Neuron (in vitro differentiated cells): ENCODE results near the gene PTPN21.

Source experiments
- H2AFZ ChIP-seq: one replicate; pipeline ENCODE4 v1.6.1; 2013; ENCODE audit warnings: low read depth, mild to moderate bottlenecking, inconsistent platforms, low read length, moderate library complexity
- H3K27me3 ChIP-seq: one replicate; pipeline ENCODE4 v1.6.1; 2013; ENCODE audit warnings: low read length; ENCODE audit not compliant: insufficient read depth
- H3K36me3 ChIP-seq: one replicate; pipeline ENCODE4 v1.6.1; 2013; ENCODE audit warnings: low read length; ENCODE audit not compliant: insufficient read depth
- H3K4me1 ChIP-seq: one replicate; pipeline ENCODE4 v1.6.1; 2013; ENCODE audit warnings: low read length; ENCODE audit not compliant: insufficient read depth
- H3K4me3 ChIP-seq: 2 replicates; pipeline ENCODE4 v1.5.1; 2013; ENCODE audit warnings: mild to moderate bottlenecking, low read length, moderate library complexity
- H3K9me3 ChIP-seq: one replicate; pipeline ENCODE4 v1.6.1; 2013; ENCODE audit warnings: low read length

Gene PTPN21

GRCh38 chr14:88490168-88490567 is 64.6 kb downstream of the PTPN21 start:
- H2AFZ ChIP-seq = no peak overlapping the region
- H3K9me3 ChIP-seq = no peaks in the 10 kb centered on the region
- H3K4me1 ChIP-seq = no peaks in the 10 kb centered on the region
- H3K4me3 ChIP-seq = no peak overlapping the region
- peaks cover 41% of the 10 kb centered on the region for H3K36me3 ChIP-seq
- no peaks in the 10 kb centered on the region for H3K27me3 ChIP-seq

- H3K4me1 ChIP-seq = no peaks in the 10 kb centered on the region
- no peaks in the 10 kb centered on the region for H3K9me3 ChIP-seq
- no peak overlapping the region for H3K4me3 ChIP-seq
- H3K36me3 ChIP-seq = peaks cover 43% of the 10 kb centered on the region
- no peak overlapping the region for H2AFZ ChIP-seq
- H3K27me3 ChIP-seq = no peaks in the 10 kb centered on the region
Measured at GRCh38 chr14:88488897-88489296, 65.9 kb downstream of the PTPN21 start.

- no peaks in the 10 kb centered on the region for H3K4me1 ChIP-seq
- peaks cover 42% of the 10 kb centered on the region for H3K36me3 ChIP-seq
- H3K27me3 ChIP-seq = no peaks in the 10 kb centered on the region
- H3K4me3 ChIP-seq = no peak overlapping the region
- no peaks in the 10 kb centered on the region for H3K9me3 ChIP-seq
- no peak overlapping the region for H2AFZ ChIP-seq
Measured at GRCh38 chr14:88488081-88488480, 66.7 kb downstream of the PTPN21 start.

GRCh38 chr14:88482524-88482923 is 72.3 kb downstream of the PTPN21 start:
- Histone ChIP-seq H2AFZ (no peak overlapping the region), H3K4me1 (no peaks in the 10 kb centered on the region), H3K4me3 (no peak overlapping the region), H3K9me3 (peaks cover 14% of the 10 kb centered on the region), H3K36me3 (peaks cover 66% of the 10 kb centered on the region), H3K27me3 (no peaks in the 10 kb centered on the region)

GRCh38 chr14:88481794-88482193 is 73.0 kb downstream of the PTPN21 start:
- Histone ChIP-seq H3K9me3 (peaks cover 14% of the 10 kb centered on the region), H3K36me3 (peaks cover 69% of the 10 kb centered on the region), H3K27me3 (no peaks in the 10 kb centered on the region), H2AFZ (no peak overlapping the region), H3K4me3 (no peak overlapping the region), H3K4me1 (no peaks in the 10 kb centered on the region)

GRCh38 chr14:88481059-88481458 is 73.7 kb downstream of the PTPN21 start:
- no peaks in the 10 kb centered on the region for H3K4me1 ChIP-seq
- H2AFZ ChIP-seq = no peak overlapping the region
- no peaks in the 10 kb centered on the region for H3K27me3 ChIP-seq
- no peak overlapping the region for H3K4me3 ChIP-seq
- peaks cover 14% of the 10 kb centered on the region for H3K9me3 ChIP-seq
- peaks cover 73% of the 10 kb centered on the region for H3K36me3 ChIP-seq

- Histone ChIP-seq H3K27me3 (no peaks in the 10 kb centered on the region), H3K4me1 (no peaks in the 10 kb centered on the region), H3K36me3 (peaks cover 76% of the 10 kb centered on the region), H3K4me3 (no peak overlapping the region), H2AFZ (no peak overlapping the region), H3K9me3 (peaks cover 14% of the 10 kb centered on the region)
Measured at GRCh38 chr14:88479574-88479987, 75.2 kb downstream of the PTPN21 start.

DNA sequence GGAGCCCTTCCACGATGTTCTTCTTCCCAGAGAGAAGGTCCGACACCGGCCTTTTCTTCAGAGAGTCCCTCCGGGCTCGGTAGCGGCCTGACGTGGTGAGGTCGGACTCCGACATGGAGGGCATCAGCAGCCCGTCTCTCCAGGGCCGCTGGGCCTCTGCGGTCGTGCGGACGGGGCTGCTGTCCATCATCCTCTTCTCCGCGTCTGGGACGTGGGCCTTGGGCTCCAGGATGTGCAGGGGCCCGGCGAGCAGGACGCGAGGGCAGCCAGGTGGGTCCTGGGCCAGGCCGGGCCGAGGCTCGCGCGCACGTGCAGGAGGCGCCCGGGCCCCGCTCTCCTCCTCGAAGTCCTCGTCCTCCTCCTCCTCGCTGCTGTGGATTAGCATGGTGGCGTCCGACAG is 75.9 kb downstream of the PTPN21 start:
- Histone ChIP-seq H3K27me3 (no peaks in the 10 kb centered on the region), H3K4me1 (no peaks in the 10 kb centered on the region), H3K4me3 (no peak overlapping the region), H3K9me3 (peaks cover 14% of the 10 kb centered on the region), H2AFZ (no peak overlapping the region), H3K36me3 (peaks cover 74% of the 10 kb centered on the region)

- no peaks in the 10 kb centered on the region for H3K27me3 ChIP-seq
- no peak overlapping the region for H3K4me3 ChIP-seq
- peaks cover 14% of the 10 kb centered on the region for H3K9me3 ChIP-seq
- H3K4me1 ChIP-seq = no peaks in the 10 kb centered on the region
- H2AFZ ChIP-seq = no peak overlapping the region
- peaks cover 79% of the 10 kb centered on the region for H3K36me3 ChIP-seq
Measured at GRCh38 chr14:88477513-88478250, 77.1 kb downstream of the PTPN21 start.

DNA sequence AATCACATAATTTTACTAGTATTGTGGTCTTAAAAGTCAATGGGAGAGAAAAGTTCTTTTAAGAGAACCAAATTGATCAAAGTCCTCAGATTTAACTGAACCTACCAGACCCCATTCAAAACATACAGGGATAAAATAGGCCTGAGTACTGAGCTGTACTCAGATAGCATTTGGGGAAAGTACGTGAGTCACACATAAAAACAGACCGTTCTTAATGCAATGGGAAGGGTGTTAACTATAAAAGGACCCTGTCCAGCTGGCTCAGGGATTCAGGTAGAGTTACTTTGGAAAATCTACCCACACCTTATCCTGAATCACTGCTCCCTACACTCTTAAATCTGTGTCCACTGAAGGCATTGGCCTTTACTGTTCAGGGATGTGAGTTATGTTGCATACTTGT is 78.0 kb downstream of the PTPN21 start:
- Histone ChIP-seq H3K4me3 (no peak overlapping the region), H3K27me3 (no peaks in the 10 kb centered on the region), H3K9me3 (peaks cover 14% of the 10 kb centered on the region), H2AFZ (no peak overlapping the region), H3K4me1 (no peaks in the 10 kb centered on the region), H3K36me3 (peaks cover 83% of the 10 kb centered on the region)

GRCh38 chr14:88476214-88476774 is 78.5 kb downstream of the PTPN21 start:
- Histone ChIP-seq H3K27me3 (no peaks in the 10 kb centered on the region), H3K9me3 (peaks cover 14% of the 10 kb centered on the region), H2AFZ (no peak overlapping the region), H3K4me3 (no peak overlapping the region), H3K36me3 (peaks cover 86% of the 10 kb centered on the region), H3K4me1 (no peaks in the 10 kb centered on the region)

DNA sequence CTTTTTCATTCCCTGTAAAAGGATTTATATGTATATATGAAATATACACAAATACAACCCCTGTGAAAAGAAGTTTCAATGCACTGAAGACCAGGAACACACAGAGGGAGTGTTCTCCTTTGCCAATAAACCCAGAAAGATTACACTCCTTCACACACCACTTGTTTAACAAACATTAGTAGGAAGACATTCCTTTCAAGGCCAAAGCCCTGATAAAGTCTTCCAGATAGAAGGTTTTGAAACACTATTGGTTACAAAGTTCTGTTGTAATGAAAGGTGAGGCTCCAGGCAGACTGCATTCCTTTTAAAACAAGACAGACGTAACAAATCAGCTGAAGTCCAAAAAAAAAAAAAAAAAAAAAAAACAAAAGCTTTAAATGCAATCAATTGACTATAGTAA is 81.0 kb downstream of the PTPN21 start:
- H3K4me3 ChIP-seq = no peak overlapping the region
- H3K9me3 ChIP-seq = peaks cover 2% of the 10 kb centered on the region
- H3K4me1 ChIP-seq = no peaks in the 10 kb centered on the region
- no peaks in the 10 kb centered on the region for H3K27me3 ChIP-seq
- H2AFZ ChIP-seq = no peak overlapping the region
- H3K36me3 ChIP-seq = peaks cover 86% of the 10 kb centered on the region

- Histone ChIP-seq H3K9me3 (no peaks in the 10 kb centered on the region), H3K36me3 (peaks cover 85% of the 10 kb centered on the region), H3K4me1 (no peaks in the 10 kb centered on the region), H3K4me3 (no peak overlapping the region), H3K27me3 (no peaks in the 10 kb centered on the region), H2AFZ (no peak overlapping the region)
Measured at GRCh38 chr14:88470542-88471440, 84.0 kb downstream of the PTPN21 start.
